H1 (cell line): ENCODE data around the gene FAM219A. TPM values are rescaled to one million over a fixed set of nuclear protein-coding genes. Genes with fewer than 3 reads are reported as not detected.

Experiments
- CTCF ChIA-PET: fragments of 300-600 bp; sonication (Branson Sonifier 250); formaldehyde crosslinking; loops from one replicate; lab custom pipeline; 2021; ENCODE audit not compliant: partially characterized antibody; lab: Charles Lee
- POLR2A ChIA-PET: fragments of 300-600 bp; sonication (Branson Sonifier 250); formaldehyde crosslinking; loops from one replicate; lab custom pipeline; 2021; ENCODE audit warnings: inconsistent platforms; ENCODE audit not compliant: partially characterized antibody; lab: Charles Lee
- DNase-seq, 2 experiments: peaks; one replicate each; pipeline versions ENCODE4 v3.0.0 to v3.0.0-alpha.2; 2010 to 2022; ENCODE audit warnings: low spot score in 2 of 2, low read depth in 1 of 2, mixed read lengths in 1 of 2
- FAIRE-seq: peaks from 2 replicates; lab custom pipeline; 2011; peaks lifted over from hg19 to GRCh38; lab: Jason Lieb, UNC
- H2AFZ ChIP-seq: 2 replicates; pipeline ENCODE4 v1.8.1; 2012; ENCODE audit warnings: low read length, inconsistent platforms
- H2AK5ac ChIP-seq: 2 replicates; pipeline ENCODE4 v1.6.1; 2013; ENCODE audit warnings: low read depth, low read length
- H2BK120ac ChIP-seq: replicated peaks from 2 replicates; pipeline ENCODE3; 2013; ENCODE audit warnings: low read depth, low read length, inconsistent platforms
- H2BK12ac ChIP-seq: 2 replicates; pipeline ENCODE4 v1.6.1; 2013; ENCODE audit warnings: low read depth, low read length
- H2BK15ac ChIP-seq: 2 replicates; pipeline ENCODE4 v1.6.1; 2013; ENCODE audit warnings: low read length
- H2BK20ac ChIP-seq: 2 replicates; pipeline ENCODE4 v1.6.1; 2013; ENCODE audit warnings: low read length
- H2BK5ac ChIP-seq: 2 replicates; pipeline ENCODE4 v1.6.1; 2013; ENCODE audit warnings: low read depth, low read length
- H3K14ac ChIP-seq: 2 replicates; pipeline ENCODE4 v1.6.1; 2013; ENCODE audit warnings: inconsistent platforms; ENCODE audit not compliant: insufficient read length
- H3K18ac ChIP-seq: 2 replicates; pipeline ENCODE4 v1.6.1; 2013; ENCODE audit warnings: low read length; ENCODE audit errors: extremely low read depth
- H3K23ac ChIP-seq: 2 replicates; pipeline ENCODE4 v1.6.1; 2013; ENCODE audit warnings: inconsistent platforms; ENCODE audit not compliant: insufficient read length
- H3K23me2 ChIP-seq: 2 replicates; pipeline ENCODE4 v1.6.1; 2013; ENCODE audit warnings: low read depth, low read length
- H3K27ac ChIP-seq: 2 replicates; pipeline ENCODE4 v1.6.1; 2011; ENCODE audit warnings: low read depth, low read length, inconsistent platforms
- H3K27me3 ChIP-seq, 4 experiments: replicated peaks in 1 of 4; 1 replicate in 1 of 4; 2 replicates in 3 of 4; pipeline versions ENCODE4 v1.6.1 to v1.8.1; 2011 to 2013; ENCODE audit warnings: low read length in 3 of 4, mild to moderate bottlenecking in 3 of 4, inconsistent platforms in 2 of 4, mixed read lengths in 2 of 4, moderate library complexity in 1 of 4; ENCODE audit not compliant: control insufficient read depth in 3 of 4, insufficient read depth in 3 of 4; ENCODE audit errors: extremely low read depth in 1 of 4
- H3K36me3 ChIP-seq, 4 experiments: 2 replicates each; pipeline versions ENCODE4 v1.6.1 to v1.8.1; 2011 to 2013; ENCODE audit warnings: mild to moderate bottlenecking in 4 of 4, low read length in 3 of 4, moderate library complexity in 2 of 4, control low read depth in 1 of 4, inconsistent platforms in 1 of 4; ENCODE audit not compliant: insufficient read depth in 4 of 4, control insufficient read depth in 2 of 4
- H3K4ac ChIP-seq: replicated peaks from 2 replicates; pipeline ENCODE3; 2013; ENCODE audit warnings: low read length, low read depth, mixed read lengths, inconsistent platforms; ENCODE audit not compliant: insufficient read length
- H3K4me1 ChIP-seq, 4 experiments: replicated peaks in 1 of 4; 1 replicate in 1 of 4; 2 replicates in 3 of 4; pipeline versions ENCODE4 v1.6.1 to v1.8.1; 2011 to 2013; ENCODE audit warnings: low read length in 3 of 4, inconsistent platforms in 2 of 4, mixed read lengths in 1 of 4; ENCODE audit not compliant: insufficient read depth in 4 of 4, control insufficient read depth in 3 of 4
- H3K4me2 ChIP-seq, 2 experiments: 2 replicates each; pipeline versions ENCODE4 v1.6.1 to v1.8.1; 2011 to 2013; ENCODE audit warnings: low read depth in 2 of 2, low read length in 2 of 2, control low read depth in 1 of 2, inconsistent platforms in 1 of 2, mild to moderate bottlenecking in 1 of 2; ENCODE audit not compliant: insufficient read depth in 1 of 2
- H3K4me3 ChIP-seq, 4 experiments: fragments of 200-600, 300-600 bp in 1 of 4; sonication (generic), shearing (Covaris generic), sonication (Bioruptor Twin) in 1 of 4; 2 replicates each; pipeline versions ENCODE4 v1.5.1 to v1.8.1; 2011 to 2016; ENCODE audit warnings: low read length in 4 of 4, low read depth in 3 of 4, control low read depth in 2 of 4, inconsistent platforms in 2 of 4, mild to moderate bottlenecking in 2 of 4, mixed read lengths in 1 of 4, moderate library complexity in 1 of 4; ENCODE audit not compliant: insufficient read depth in 2 of 4; ENCODE audit errors: extremely low read depth in 1 of 4
- H3K56ac ChIP-seq: replicated peaks from 2 replicates; pipeline ENCODE3; 2013; ENCODE audit warnings: low read depth, mild to moderate bottlenecking, mixed read lengths, low read length, inconsistent platforms; ENCODE audit not compliant: insufficient read length
- H3K79me1 ChIP-seq: 2 replicates; pipeline ENCODE4 v1.6.1; 2013; ENCODE audit warnings: low read depth, low read length, control low read depth
- H3K79me2 ChIP-seq, 2 experiments: 2 replicates each; pipeline versions ENCODE4 v1.6.1 to v1.8.1; 2012 to 2013; ENCODE audit warnings: low read length in 2 of 2, mild to moderate bottlenecking in 2 of 2, inconsistent platforms in 1 of 2; ENCODE audit not compliant: insufficient read depth in 2 of 2, control insufficient read depth in 1 of 2
- H3K9ac ChIP-seq, 4 experiments: replicated peaks in 1 of 4; 1 replicate in 1 of 4; 2 replicates in 3 of 4; pipeline versions ENCODE4 v1.6.1 to v1.8.1; 2011 to 2013; ENCODE audit warnings: low read depth in 3 of 4, low read length in 3 of 4, control low read depth in 2 of 4, mild to moderate bottlenecking in 2 of 4, moderate library complexity in 2 of 4, inconsistent platforms in 1 of 4; ENCODE audit errors: extremely low read depth in 1 of 4
- H3K9me3 ChIP-seq, 2 experiments: 2 replicates each; pipeline versions ENCODE4 v1.6.1 to v1.8.1; 2012 to 2013; ENCODE audit warnings: mild to moderate bottlenecking in 2 of 2, moderate library complexity in 2 of 2, control low read depth in 1 of 2, inconsistent platforms in 1 of 2, low read depth in 1 of 2, low read length in 1 of 2, mixed read lengths in 1 of 2; ENCODE audit not compliant: insufficient read depth in 2 of 2
- H4K20me1 ChIP-seq, 2 experiments: replicated peaks in 1 of 2; 2 replicates each; pipeline versions ENCODE3 to v1.8.1; 2011 to 2013; ENCODE audit warnings: inconsistent platforms in 2 of 2, low read length in 2 of 2, mild to moderate bottlenecking in 1 of 2; ENCODE audit not compliant: insufficient read depth in 2 of 2, control insufficient read depth in 1 of 2
- H4K5ac ChIP-seq: 2 replicates; pipeline ENCODE4 v1.6.1; 2013; ENCODE audit warnings: low read length, low read depth, mixed read lengths, inconsistent platforms; ENCODE audit not compliant: insufficient read length
- H4K8ac ChIP-seq: 2 replicates; pipeline ENCODE4 v1.8.0; 2013; ENCODE audit warnings: mild to moderate bottlenecking, moderate library complexity, low read length, inconsistent platforms; ENCODE audit not compliant: insufficient read depth; ENCODE audit errors: extremely low read depth
- H4K91ac ChIP-seq: replicated peaks from 2 replicates; pipeline ENCODE3; 2013; ENCODE audit warnings: low read length, mixed read lengths, inconsistent platforms; ENCODE audit not compliant: insufficient read length
- KDM4A ChIP-seq: IDR thresholded peaks from one replicate; pipeline ENCODE4 v1.7.1; 2012; ENCODE audit warnings: low read depth, mild to moderate bottlenecking, moderate library complexity, low read length, inconsistent platforms; ENCODE audit not compliant: severe bottlenecking
- RNF2 ChIP-seq: fragments of 200-900, 300-1000 bp; sonication (generic); IDR thresholded peaks from 2 replicates; pipeline ENCODE4 v1.7.1; 2016; ENCODE audit warnings: borderline replicate concordance, low read depth, mild to moderate bottlenecking, antibody characterized with exemption, low read length; ENCODE audit not compliant: poor library complexity, severe bottlenecking; ENCODE audit errors: missing control alignments
- TAF1 ChIP-seq: IDR thresholded peaks from 2 replicates; pipeline ENCODE4 v1.6.1; 2011; ENCODE audit warnings: mild to moderate bottlenecking, low read depth, low read length
- TBP ChIP-seq: IDR thresholded peaks from 2 replicates; pipeline ENCODE4 v1.6.1; 2011; ENCODE audit warnings: low read depth, low read length, improper control_type of control experiment
- WGBS, 2 experiments: shearing (Covaris generic) in 1 of 2; methylation state at CpG; one replicate each; pipeline versions ENCODE4 v1.1.6 to v1.1.7; 2013 to 2015; ENCODE audit warnings: low lambda C conversion rate in 2 of 2, mixed read lengths in 2 of 2, inconsistent platforms in 1 of 2, low coverage in 1 of 2, missing lambda C conversion rate in 1 of 2; ENCODE audit not compliant: insufficient replicate concordance in 2 of 2, insufficient coverage in 1 of 2, insufficient read length in 1 of 2; ENCODE audit errors: extremely low coverage in 1 of 2, missing lambda C conversion rate in 1 of 2; 5-methylcytosine and 5-hydroxymethylcytosine counted together
- polyA plus RNA-seq, 7 experiments: library from polyadenylated mRNA; depleted of rRNA in 3 of 7; stranded (reverse) in 5 of 7; unstranded in 2 of 7; fragments of >200 nt in 5 of 7; fragments of 200-250 nt in 2 of 7; gene quantifications; 1 replicate in 5 of 7; 2 replicates in 1 of 7; 4 replicates in 1 of 7; pipeline versions ENCODE4 v1.2.1 to v1.2.3, GENCODE V29; 2011 to 2013; ENCODE audit warnings: missing spikeins in 2 of 7, mixed read lengths in 2 of 7
- total RNA-seq: library from RNA; stranded (reverse); fragmentation: NEBNext Ultra II Directional; extraction: Animal tissue kit (Norgen Biotek cat#: 25700); gene quantifications from 2 replicates; pipeline ENCODE4 v1.2.1, GENCODE V29; 2021

The FAM219A gene
- total and polyA plus RNA-seq, 2 of the 8 experiments (the other 6 are each of a cell fraction or from before 2014, with no cell fraction given), result 7.7 to 10.4 TPM

- no peak overlapping the region for H3K4me2 ChIP-seq
- no peaks in the 10 kb centered on the region for H3K9me3 ChIP-seq
- no peak overlapping the region for H4K91ac ChIP-seq
- POLR2A ChIA-PET, result no interaction called here
- DNase-seq (no peak), FAIRE-seq (no peak)
- H3K9ac ChIP-seq, result no peak overlapping the region
- no peak overlapping the region for H4K5ac ChIP-seq
- H3K4me3 ChIP-seq, result no peak overlapping the region
- no peak overlapping the region for H3K4ac ChIP-seq
- TF ChIP-seq KDM4A (no peak), RNF2 (no peak), TAF1 (no peak), TBP (no peak)
- no peak overlapping the region for H3K18ac ChIP-seq
- H3K27ac ChIP-seq, result no peak overlapping the region
- no peak overlapping the region for H2BK20ac ChIP-seq
- no peak overlapping the region for H2BK5ac ChIP-seq
- H2BK12ac ChIP-seq, result no peak overlapping the region
- H3K23ac ChIP-seq, result no peak overlapping the region
- H3K27me3 ChIP-seq, result no peaks in the 10 kb centered on the region
- no peaks in the 10 kb centered on the region for H4K20me1 ChIP-seq
- CTCF ChIA-PET, result interaction anchor here (0.9 to 8.0 kb wide), 12 partner anchors 9 to 103 kb away, joined by 3 to 90 read pairs (median 6); no protein-coding TSS in a partner anchor
- no peak overlapping the region for H3K56ac ChIP-seq
- no peak overlapping the region for H2BK15ac ChIP-seq
- no peak overlapping the region for H4K8ac ChIP-seq
- H2AFZ ChIP-seq, result no peak overlapping the region
- H3K23me2 ChIP-seq, result no peaks in the 10 kb centered on the region
- no peak overlapping the region for H3K14ac ChIP-seq
- H3K36me3 ChIP-seq, result no peaks in the 10 kb centered on the region
- WGBS, 2 experiments, result 90% methylated on average over 5 of the region's 5 CpGs; no CpG with 5 or more reads in 1 of the 2 experiments
- H2BK120ac ChIP-seq, result no peak overlapping the region
- no peaks in the 10 kb centered on the region for H3K79me2 ChIP-seq
- peaks cover 5 to 18% (median 10%) of the 10 kb centered on the region in 4 experiments for H3K4me1 ChIP-seq
- H3K79me1 ChIP-seq, result no peaks in the 10 kb centered on the region
- H2AK5ac ChIP-seq, result no peak overlapping the region
These were observed 49.2 kb upstream of the FAM219A start for GRCh38 chr9:34507556-34507955.
